Gastrocnemius medialis (tissue), 4 donors: ENCODE data around the gene LARP4B.

Source experiments
- POLR2A ChIP-seq, 2 donors: fragments of 450-650 bp; IDR thresholded peaks; one replicate each; pipeline ENCODE4 v1.6.1; 2017; ENCODE audit warnings: antibody characterized with exemption in 2 of 2, mild to moderate bottlenecking in 2 of 2, moderate library complexity in 2 of 2
- TF ChIP-seq, protein P1 (sequence below), 5 experiments: fragments of 450-650 bp in 3 of 5; fragments of 200-600 bp in 2 of 5; sonication (generic) in 2 of 5; IDR thresholded peaks in 4 of 5; conservative IDR thresholded peaks in 1 of 5; 1 replicate in 4 of 5; 2 replicates in 1 of 5; pipeline ENCODE4 v1.5.1; 2016 to 2019; ENCODE audit warnings: antibody characterized with exemption in 5 of 5, mild to moderate bottlenecking in 3 of 5, moderate library complexity in 3 of 5

DNA sequence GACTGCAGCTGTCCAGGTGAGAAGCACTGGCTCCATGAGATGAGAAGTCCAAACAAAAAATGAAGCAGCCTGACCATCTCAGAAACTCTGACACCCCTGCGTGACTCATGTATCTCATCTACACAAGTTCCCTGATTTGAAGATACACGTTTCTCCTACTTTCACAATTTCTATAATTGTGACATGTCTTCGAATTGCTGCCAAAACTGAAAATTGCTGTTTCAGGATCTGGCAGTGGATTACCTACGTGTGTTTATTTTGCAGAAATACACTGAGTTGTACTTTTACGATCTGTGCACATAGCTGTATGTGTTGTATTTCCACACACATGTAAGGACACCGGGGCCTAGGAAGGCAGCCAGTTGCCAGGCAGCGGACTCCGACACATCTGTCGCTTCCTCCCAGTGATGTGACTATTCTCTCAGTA is 53.2 kb downstream of the LARP4B start:
- TF ChIP-seq, protein P1, sequence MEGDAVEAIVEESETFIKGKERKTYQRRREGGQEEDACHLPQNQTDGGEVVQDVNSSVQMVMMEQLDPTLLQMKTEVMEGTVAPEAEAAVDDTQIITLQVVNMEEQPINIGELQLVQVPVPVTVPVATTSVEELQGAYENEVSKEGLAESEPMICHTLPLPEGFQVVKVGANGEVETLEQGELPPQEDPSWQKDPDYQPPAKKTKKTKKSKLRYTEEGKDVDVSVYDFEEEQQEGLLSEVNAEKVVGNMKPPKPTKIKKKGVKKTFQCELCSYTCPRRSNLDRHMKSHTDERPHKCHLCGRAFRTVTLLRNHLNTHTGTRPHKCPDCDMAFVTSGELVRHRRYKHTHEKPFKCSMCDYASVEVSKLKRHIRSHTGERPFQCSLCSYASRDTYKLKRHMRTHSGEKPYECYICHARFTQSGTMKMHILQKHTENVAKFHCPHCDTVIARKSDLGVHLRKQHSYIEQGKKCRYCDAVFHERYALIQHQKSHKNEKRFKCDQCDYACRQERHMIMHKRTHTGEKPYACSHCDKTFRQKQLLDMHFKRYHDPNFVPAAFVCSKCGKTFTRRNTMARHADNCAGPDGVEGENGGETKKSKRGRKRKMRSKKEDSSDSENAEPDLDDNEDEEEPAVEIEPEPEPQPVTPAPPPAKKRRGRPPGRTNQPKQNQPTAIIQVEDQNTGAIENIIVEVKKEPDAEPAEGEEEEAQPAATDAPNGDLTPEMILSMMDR (IDR thresholded peaks at IDR 0.05 in 4 of 5, conservative IDR thresholded peaks at IDR 0.05 in 1 of 5), result no peak
- no peak for TF ChIP-seq POLR2A (IDR thresholded peaks at IDR 0.05)
